22Rv1 (cell line): Measurements from ENCODE around the gene TUBA1C.

Experiments used
- CTCF ChIP-seq: fragments of 450-650 bp; IDR thresholded peaks from 2 replicates; pipeline ENCODE4 v1.5.1; 2017; ENCODE audit warnings: mild to moderate bottlenecking
- ZFX ChIP-seq: fragments of 450-650 bp; IDR thresholded peaks from 2 replicates; pipeline ENCODE4 v1.6.1; 2017; ENCODE audit warnings: antibody characterized with exemption, borderline replicate concordance

DNA sequence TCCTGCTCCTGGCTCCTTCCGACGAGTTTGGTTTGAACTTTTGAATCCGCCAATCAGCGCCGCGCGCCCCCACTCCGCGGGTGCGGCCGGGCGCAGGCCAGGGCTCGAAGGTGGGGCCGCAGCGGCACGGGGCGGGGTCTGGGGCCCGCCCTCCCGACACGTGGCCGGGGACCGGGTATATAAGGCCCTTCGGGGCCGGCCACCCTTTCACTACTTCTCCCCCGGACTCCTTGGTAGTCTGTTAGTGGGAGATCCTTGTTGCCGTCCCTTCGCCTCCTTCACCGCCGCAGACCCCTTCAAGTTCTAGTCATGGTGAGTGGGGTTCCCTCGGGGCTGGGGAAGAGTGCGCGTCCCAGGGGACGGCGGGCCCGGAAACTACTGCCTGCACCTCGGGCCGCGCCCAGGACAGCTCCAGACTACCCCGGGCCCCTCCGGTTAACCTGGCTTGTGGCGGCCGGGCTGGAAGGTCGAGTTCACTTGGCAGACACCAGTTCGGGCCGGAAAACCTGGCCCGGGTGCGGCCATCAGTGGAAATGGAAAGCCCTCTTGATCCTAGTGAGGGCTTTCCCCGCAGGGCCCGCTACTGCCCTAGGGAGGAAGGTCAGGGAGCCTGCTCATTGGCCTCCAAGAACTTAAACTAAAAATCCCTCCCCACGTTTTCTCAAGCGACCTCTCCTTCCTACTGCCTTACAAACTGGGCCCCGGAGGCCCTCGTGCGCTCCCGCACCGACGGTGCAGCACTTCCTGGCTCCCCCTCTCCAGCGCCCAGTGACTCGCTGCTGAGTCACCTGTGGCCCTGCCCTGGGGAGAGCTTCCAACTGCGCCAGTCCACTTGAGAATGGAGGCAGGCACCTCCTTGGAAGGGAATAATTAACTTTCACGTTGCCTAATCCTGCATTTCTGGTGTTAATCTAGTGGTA is at the start of gene TUBA1C:
- TF ChIP-seq CTCF (no peak), ZFX (no peak)
